NB4 (cell line): Measurements from ENCODE around the gene GLT6D1.

Experiments
- POLR2A ChIP-seq: IDR thresholded peaks from 2 replicates; pipeline ENCODE4 v1.6.1; 2011; ENCODE audit warnings: mild to moderate bottlenecking; ENCODE audit not compliant: insufficient read length; ENCODE audit errors: extremely low read depth
- TF ChIP-seq, protein P1 (sequence below): IDR thresholded peaks from one replicate; pipeline ENCODE4 v1.5.1; 2012; ENCODE audit warnings: low read depth, low read length
- TF ChIP-seq, protein P2 (sequence below): IDR thresholded peaks from 2 replicates; pipeline ENCODE4 v1.6.1; 2011; ENCODE audit warnings: low read depth, low read length

DNA sequence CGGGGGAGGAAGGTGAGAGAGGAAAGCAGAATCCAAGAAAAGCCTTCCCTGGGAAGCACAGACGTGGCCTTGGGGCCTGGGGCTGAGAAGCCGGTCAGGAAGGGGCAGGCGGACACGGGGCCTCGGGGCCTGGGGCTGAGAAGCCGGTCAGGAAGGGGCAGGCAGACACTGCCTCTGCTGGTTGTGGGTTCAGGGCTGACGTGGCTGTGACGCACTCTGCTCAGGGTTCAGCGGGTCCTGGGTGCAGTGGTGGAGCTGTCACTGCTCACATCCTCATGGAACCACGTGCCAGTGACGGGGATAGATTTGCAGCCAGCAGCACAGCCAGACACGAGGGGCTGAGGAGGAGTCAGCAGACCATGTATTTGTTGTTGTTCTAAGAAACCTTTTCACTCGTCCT lies 65.0 kb downstream of the GLT6D1 start:
- TF ChIP-seq, protein P1, sequence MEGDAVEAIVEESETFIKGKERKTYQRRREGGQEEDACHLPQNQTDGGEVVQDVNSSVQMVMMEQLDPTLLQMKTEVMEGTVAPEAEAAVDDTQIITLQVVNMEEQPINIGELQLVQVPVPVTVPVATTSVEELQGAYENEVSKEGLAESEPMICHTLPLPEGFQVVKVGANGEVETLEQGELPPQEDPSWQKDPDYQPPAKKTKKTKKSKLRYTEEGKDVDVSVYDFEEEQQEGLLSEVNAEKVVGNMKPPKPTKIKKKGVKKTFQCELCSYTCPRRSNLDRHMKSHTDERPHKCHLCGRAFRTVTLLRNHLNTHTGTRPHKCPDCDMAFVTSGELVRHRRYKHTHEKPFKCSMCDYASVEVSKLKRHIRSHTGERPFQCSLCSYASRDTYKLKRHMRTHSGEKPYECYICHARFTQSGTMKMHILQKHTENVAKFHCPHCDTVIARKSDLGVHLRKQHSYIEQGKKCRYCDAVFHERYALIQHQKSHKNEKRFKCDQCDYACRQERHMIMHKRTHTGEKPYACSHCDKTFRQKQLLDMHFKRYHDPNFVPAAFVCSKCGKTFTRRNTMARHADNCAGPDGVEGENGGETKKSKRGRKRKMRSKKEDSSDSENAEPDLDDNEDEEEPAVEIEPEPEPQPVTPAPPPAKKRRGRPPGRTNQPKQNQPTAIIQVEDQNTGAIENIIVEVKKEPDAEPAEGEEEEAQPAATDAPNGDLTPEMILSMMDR, result no peak
- TF ChIP-seq POLR2A, result no peak
- TF ChIP-seq, protein P2, sequence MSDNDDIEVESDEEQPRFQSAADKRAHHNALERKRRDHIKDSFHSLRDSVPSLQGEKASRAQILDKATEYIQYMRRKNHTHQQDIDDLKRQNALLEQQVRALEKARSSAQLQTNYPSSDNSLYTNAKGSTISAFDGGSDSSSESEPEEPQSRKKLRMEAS, result no peak
